SH-SY5Y (cell line): ENCODE measurements around the gene VAV1.

Experiments used
- GATA2 ChIP-seq: IDR thresholded peaks from 2 replicates; pipeline ENCODE4 v1.6.1; 2011; ENCODE audit warnings: mild to moderate bottlenecking, low read depth, low read length
- GATA3 ChIP-seq: IDR thresholded peaks from 2 replicates; pipeline ENCODE4 v1.6.1; 2011; ENCODE audit warnings: low read depth, mild to moderate bottlenecking, low read length, moderate library complexity

- no peak for TF ChIP-seq GATA3
- TF ChIP-seq GATA2: no peak
These were observed 35.6 kb upstream of the VAV1 start for GRCh38 chr19:6736917-6737283.
